Common myeloid progenitor, CD34-positive (primary cell): ENCODE results near the gene MCC.

Source experiments
- CTCF ChIA-PET: fragments of 350-600 bp; sonication (Branson Sonifier 250); formaldehyde crosslinking; loops from one replicate; lab custom pipeline; 2021; ENCODE audit warnings: antibody characterized with exemption; lab: Charles Lee
- POLR2A ChIA-PET: fragments of 350-600 bp; sonication (Branson Sonifier 250); formaldehyde crosslinking; loops from one replicate; lab custom pipeline; 2021; ENCODE audit warnings: antibody characterized with exemption; lab: Charles Lee
- DNase-seq, 3 donors: peaks; one replicate each; pipeline versions ENCODE4 v3.0.0 to v3.0.0-alpha.2; 2013
- H3K27ac ChIP-seq, 2 experiments: 1 replicate in 1 of 2; 2 replicates in 1 of 2; pipeline ENCODE4 v1.7.0; 2013; ENCODE audit warnings: inconsistent platforms in 2 of 2, low read length in 2 of 2, mild to moderate bottlenecking in 2 of 2, low read depth in 1 of 2, moderate library complexity in 1 of 2; ENCODE audit not compliant: severe bottlenecking in 2 of 2, insufficient read depth in 1 of 2, poor library complexity in 1 of 2
- H3K27me3 ChIP-seq, 5 experiments: replicated peaks in 2 of 5; 1 replicate in 3 of 5; 2 replicates in 2 of 5; pipeline versions ENCODE4 v1.6.1 to v1.7.0; 2013; ENCODE audit warnings: low read length in 4 of 5, mild to moderate bottlenecking in 2 of 5, moderate library complexity in 2 of 5, inconsistent platforms in 1 of 5; ENCODE audit not compliant: insufficient read depth in 5 of 5, control insufficient read depth in 4 of 5
- H3K36me3 ChIP-seq, 4 experiments: 1 replicate in 2 of 4; 2 replicates in 2 of 4; pipeline versions ENCODE4 v1.6.1 to v1.7.0; 2013; ENCODE audit warnings: low read length in 3 of 4, control low read depth in 1 of 4, mild to moderate bottlenecking in 1 of 4; ENCODE audit not compliant: control insufficient read depth in 4 of 4, insufficient read depth in 4 of 4
- H3K4me1 ChIP-seq, 4 experiments: 1 replicate in 3 of 4; 2 replicates in 1 of 4; pipeline versions ENCODE4 v1.6.1 to v1.7.1; 2013; ENCODE audit warnings: low read length in 3 of 4, mild to moderate bottlenecking in 3 of 4, control low read depth in 1 of 4, inconsistent platforms in 1 of 4, moderate library complexity in 1 of 4; ENCODE audit not compliant: control insufficient read depth in 4 of 4, insufficient read depth in 4 of 4; ENCODE audit errors: control extremely low read depth in 1 of 4
- H3K4me3 ChIP-seq, 7 experiments: 1 replicate in 4 of 7; 2 replicates in 3 of 7; pipeline versions ENCODE4 v1.5.1 to v1.7.0; 2013; ENCODE audit warnings: mild to moderate bottlenecking in 7 of 7, low read length in 6 of 7, moderate library complexity in 6 of 7, inconsistent platforms in 2 of 7, low read depth in 2 of 7, control low read depth in 1 of 7; ENCODE audit not compliant: insufficient read depth in 4 of 7, control insufficient read depth in 1 of 7; ENCODE audit errors: extremely low read depth in 1 of 7
- H3K9me3 ChIP-seq, 5 experiments: 1 replicate in 4 of 5; 2 replicates in 1 of 5; pipeline versions ENCODE4 v1.6.1 to v1.7.1; 2013; ENCODE audit warnings: low read length in 4 of 5, mild to moderate bottlenecking in 2 of 5, inconsistent platforms in 1 of 5, low read depth in 1 of 5, moderate library complexity in 1 of 5; ENCODE audit not compliant: control insufficient read depth in 4 of 5, insufficient read depth in 2 of 5; ENCODE audit errors: control extremely low read depth in 1 of 5
- WGBS: methylation state at CpG from one replicate; pipeline ENCODE4 v1.1.5; 2013; ENCODE audit not compliant: insufficient coverage; 5-methylcytosine and 5-hydroxymethylcytosine counted together

The MCC gene

GRCh38 chr5:113378959-113379541 is 109.2 kb downstream of the MCC start:
- peak; percentile 68 to 79 (median 70) for DNase-seq
- ChIA-PET CTCF (interaction anchor here (0.7 to 3.2 kb wide), 14 partner anchors 10 to 395 kb away, joined by 3 to 22 read pairs (median 4); partner anchors contain the start of gene MCC), POLR2A (no interaction called here)
- Histone ChIP-seq H3K4me3 (peak overlapping the region in 1 of 7 experiments; percentile 6), H3K36me3 (no peaks in the 10 kb centered on the region), H3K27me3 (peaks cover 22 to 82% (median 50%) of the 10 kb centered on the region in 5 experiments), H3K27ac (no peak overlapping the region), H3K9me3 (peaks cover 0 to 2% (median 0%) of the 10 kb centered on the region in 5 experiments), H3K4me1 (peaks cover 10 to 20% (median 17%) of the 10 kb centered on the region in 4 experiments)
- 0% methylated on average over 1 of the region's 4 CpGs for WGBS

GRCh38 chr5:113378514-113378913 is 109.7 kb downstream of the MCC start:
- Histone ChIP-seq H3K27me3 (peaks cover 22 to 83% (median 45%) of the 10 kb centered on the region in 5 experiments), H3K36me3 (no peaks in the 10 kb centered on the region), H3K4me3 (peak overlapping the region in 1 of 7 experiments; percentile 6), H3K27ac (no peak overlapping the region), H3K9me3 (peaks cover 0 to 2% (median 0%) of the 10 kb centered on the region in 5 experiments), H3K4me1 (peaks cover 10 to 20% (median 17%) of the 10 kb centered on the region in 4 experiments)
- POLR2A ChIA-PET: interaction anchor here (0.6 kb wide), 1 partner anchor 1028 kb away, joined by 6 read pairs; no protein-coding TSS in a partner anchor
- CTCF ChIA-PET: interaction anchor here (0.8 to 3.2 kb wide), 8 partner anchors 11 to 228 kb away, joined by 3 to 22 read pairs (median 5); no protein-coding TSS in a partner anchor
- no CpG with 5 or more reads among the region's 2 CpGs for WGBS
- no peak for DNase-seq

- Histone ChIP-seq H3K4me3 (peak overlapping the region in 2 of 7 experiments; percentile 6 to 7), H3K36me3 (no peaks in the 10 kb centered on the region), H3K4me1 (peaks cover 10 to 20% (median 17%) of the 10 kb centered on the region in 4 experiments), H3K9me3 (peaks cover 0 to 2% (median 0%) of the 10 kb centered on the region in 5 experiments), H3K27ac (no peak overlapping the region), H3K27me3 (peaks cover 22 to 81% (median 45%) of the 10 kb centered on the region in 5 experiments)
- POLR2A ChIA-PET: interaction anchor here (0.6 kb wide), 1 partner anchor 1028 kb away, joined by 6 read pairs; no protein-coding TSS in a partner anchor
- CTCF ChIA-PET: interaction anchor here (0.8 to 1.9 kb wide), 5 partner anchors 36 to 134 kb away, joined by 3 to 12 read pairs (median 4); no protein-coding TSS in a partner anchor
- peak; percentile 53 to 77 (median 77) for DNase-seq
Observed at GRCh38 chr5:113378081-113378480, 110.2 kb downstream of the MCC start.

GRCh38 chr5:113376640-113377039 is 111.6 kb downstream of the MCC start:
- POLR2A ChIA-PET: no interaction called here
- DNase-seq: no peak
- 100% methylated on average over 3 of the region's 3 CpGs for WGBS

GRCh38 chr5:113375480-113376060 is 112.7 kb downstream of the MCC start:
- Histone ChIP-seq H3K27me3 (peaks cover 13 to 79% (median 33%) of the 10 kb centered on the region in 5 experiments), H3K36me3 (no peaks in the 10 kb centered on the region), H3K4me1 (peaks cover 10 to 20% (median 17%) of the 10 kb centered on the region in 4 experiments), H3K27ac (no peak overlapping the region), H3K4me3 (no peak overlapping the region), H3K9me3 (peaks cover 0 to 2% (median 0%) of the 10 kb centered on the region in 5 experiments)
- DNase-seq: no peak
- 100% methylated on average over 1 of the region's 3 CpGs for WGBS
- ChIA-PET POLR2A (no interaction called here), CTCF (interaction anchor here (1.0 to 2.8 kb wide), 3 partner anchors 39 to 380 kb away, joined by 3 to 12 read pairs (median 4); no protein-coding TSS in a partner anchor)

More at GRCh38 chr5:113376640-113377039, 111.6 kb downstream of the MCC start:
- Histone ChIP-seq H3K4me3 (no peak overlapping the region), H3K4me1 (peaks cover 10 to 20% (median 17%) of the 10 kb centered on the region in 4 experiments), H3K9me3 (peaks cover 0 to 2% (median 0%) of the 10 kb centered on the region in 5 experiments), H3K27ac (no peak overlapping the region), H3K27me3 (peaks cover 21 to 80% (median 43%) of the 10 kb centered on the region in 5 experiments), H3K36me3 (no peaks in the 10 kb centered on the region)
- CTCF ChIA-PET: interaction anchor here (1.6 kb wide), 2 partner anchors 112 to 183 kb away, joined by 3 read pairs; partner anchors contain the start of gene MCC

- POLR2A ChIA-PET: no interaction called here
- CTCF ChIA-PET: interaction anchor here (1.8 to 2.8 kb wide), 2 partner anchors 14 to 36 kb away, joined by 6 to 12 read pairs; no protein-coding TSS in a partner anchor
- Histone ChIP-seq H3K9me3 (peaks cover 0 to 2% (median 0%) of the 10 kb centered on the region in 5 experiments), H3K4me3 (no peak overlapping the region), H3K4me1 (peaks cover 4 to 11% (median 11%) of the 10 kb centered on the region in 4 experiments), H3K27me3 (peaks cover 11 to 86% (median 41%) of the 10 kb centered on the region in 5 experiments), H3K36me3 (no peaks in the 10 kb centered on the region), H3K27ac (no peak overlapping the region)
- no peak for DNase-seq
- no CpG with 5 or more reads among the region's 3 CpGs for WGBS
Observed at GRCh38 chr5:113373426-113373825, 114.8 kb downstream of the MCC start.
